ENCODE data around the gene VPS13D.
A peak's percentile ranks its signal among the peaks of the same experiment; 100 is the strongest.
"Not testable (repeated sequence)": the region's sequence is repeated elsewhere in the genome, so short reads cannot be mapped to it uniquely, and the experiment has no call there.

The VPS13D gene

DNA sequence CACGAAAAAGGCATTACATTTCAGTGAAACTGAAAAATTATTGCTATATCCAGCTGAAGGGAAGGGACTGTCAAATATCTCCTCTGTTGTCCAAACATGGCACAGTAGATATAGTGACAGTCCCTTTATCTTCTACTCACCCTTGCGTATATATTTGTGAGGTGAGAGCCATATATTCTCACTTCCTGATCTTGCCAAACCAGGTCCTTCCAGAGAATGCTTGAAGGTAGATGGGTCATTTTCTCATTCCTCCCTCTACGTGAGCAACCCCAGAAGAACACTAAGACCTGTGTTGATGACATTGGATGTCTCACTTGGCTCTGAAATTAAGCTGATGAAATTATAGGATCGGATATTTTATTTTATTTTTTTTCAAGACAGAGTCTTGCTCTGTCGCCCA lies 237.0 kb downstream of the VPS13D start:
- TF ChIP-seq L3MBTL2 (conservative IDR thresholded peaks at IDR 0.05) (no peak), PKNOX1 (IDR thresholded peaks at IDR 0.05) (no peak), CTBP1 (IDR thresholded peaks at IDR 0.05; ENCODE audit: borderline replicate concordance) (no peak), FOXA1 (IDR thresholded peaks at IDR 0.05) (no peak), LEF1 (IDR thresholded peaks at IDR 0.05; ENCODE audit: borderline replicate concordance) (no peak), NFRKB (IDR thresholded peaks at IDR 0.05) (no peak), BHLHE40 (IDR thresholded peaks at IDR 0.05; ENCODE audit: borderline replicate concordance) (no peak), FOXM1 (IDR thresholded peaks at IDR 0.05; ENCODE audit: borderline replicate concordance) (no peak), HDGF (IDR thresholded peaks at IDR 0.05; ENCODE audit: borderline replicate concordance) (no peak), SP1 (IDR thresholded peaks at IDR 0.05) (no peak), SUZ12 (IDR thresholded peaks at IDR 0.05) (no peak), TARDBP (IDR thresholded peaks at IDR 0.05) (no peak), FOXK2 (IDR thresholded peaks at IDR 0.05) (no peak)
- POLR2A ChIA-PET: no interaction called here
- DNase-seq (ENCODE audit: extremely low spot score): no peak
- CTCF ChIA-PET: no interaction called here

DNA sequence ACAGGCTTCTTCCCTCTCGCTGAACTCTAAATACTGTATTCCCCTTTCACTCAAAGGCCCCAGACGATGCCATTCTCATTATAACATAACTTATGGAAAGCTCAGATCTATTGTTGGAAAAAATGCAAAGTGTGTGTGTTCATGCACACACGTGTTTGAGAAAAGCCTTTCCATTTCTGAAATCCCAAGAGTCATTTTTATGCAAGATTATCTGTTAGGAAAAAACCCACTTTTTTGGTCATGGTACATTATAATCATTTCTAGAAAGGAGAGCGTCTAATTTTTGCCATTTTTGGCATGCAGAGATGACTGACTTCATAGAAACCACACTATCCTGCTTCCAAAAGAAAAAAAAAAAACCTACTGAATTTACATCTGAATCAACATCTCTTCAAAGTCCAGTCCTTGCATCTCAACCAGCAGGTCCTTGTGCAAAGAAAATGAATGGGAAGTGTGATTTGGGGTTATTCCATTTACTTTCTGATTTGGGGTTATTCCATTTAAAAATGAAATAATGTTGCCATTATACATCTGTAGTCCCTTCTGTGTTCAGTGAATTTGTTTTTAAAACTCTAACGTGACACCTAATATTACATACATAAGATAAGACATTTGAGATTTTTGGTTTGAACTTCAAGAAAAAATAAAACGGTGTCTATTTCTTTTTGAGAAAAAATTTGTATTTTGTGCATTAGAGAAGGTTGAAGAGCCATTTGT lies 237.9 kb downstream of the VPS13D start:
- DNase-seq (ENCODE audit: extremely low spot score): no peak
- TF ChIP-seq BHLHE40 (IDR thresholded peaks at IDR 0.05; ENCODE audit: borderline replicate concordance) (no peak), ARNT (IDR thresholded peaks at IDR 0.05) (no peak), ELF4 (IDR thresholded peaks at IDR 0.05) (no peak), CTBP1 (IDR thresholded peaks at IDR 0.05; ENCODE audit: borderline replicate concordance) (no peak), SP1 (IDR thresholded peaks at IDR 0.05) (no peak), FOXA1 (IDR thresholded peaks at IDR 0.05) (no peak), SUZ12 (IDR thresholded peaks at IDR 0.05) (no peak), FOXK2 (IDR thresholded peaks at IDR 0.05) (no peak), TARDBP (IDR thresholded peaks at IDR 0.05) (no peak), L3MBTL2 (conservative IDR thresholded peaks at IDR 0.05) (no peak), FOXM1 (IDR thresholded peaks at IDR 0.05; ENCODE audit: borderline replicate concordance) (no peak), ZNF384 (IDR thresholded peaks at IDR 0.05) (no peak), NFRKB (IDR thresholded peaks at IDR 0.05) (no peak), LEF1 (IDR thresholded peaks at IDR 0.05; ENCODE audit: borderline replicate concordance) (no peak), PKNOX1 (IDR thresholded peaks at IDR 0.05) (no peak), HDGF (IDR thresholded peaks at IDR 0.05; ENCODE audit: borderline replicate concordance) (no peak)
- POLR2A ChIA-PET: no interaction called here
- CTCF ChIA-PET: no interaction called here

DNA sequence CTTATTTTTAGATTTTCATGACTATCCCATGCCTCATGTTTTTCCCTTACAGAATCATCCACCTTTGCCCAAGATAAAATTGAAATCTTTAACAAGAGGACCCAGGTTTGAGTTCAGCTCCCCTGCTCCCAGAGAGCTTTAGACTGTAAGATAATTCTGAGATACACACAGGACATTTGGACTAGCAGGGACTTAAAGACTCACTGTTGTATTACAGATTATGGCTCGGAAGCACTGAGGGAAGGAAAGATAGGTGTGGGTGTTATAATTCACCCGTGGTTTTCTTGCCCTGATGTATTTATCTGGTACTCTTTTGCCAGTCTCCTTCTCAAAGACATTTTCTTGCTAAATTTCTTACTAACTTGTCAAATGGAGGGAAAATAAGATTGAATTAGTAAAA lies 238.5 kb downstream of the VPS13D start:
- CTCF ChIA-PET: no interaction called here
- DNase-seq (ENCODE audit: extremely low spot score): no peak
- POLR2A ChIA-PET: no interaction called here
- TF ChIP-seq L3MBTL2 (conservative IDR thresholded peaks at IDR 0.05) (no peak), ZNF384 (IDR thresholded peaks at IDR 0.05) (no peak), ELF4 (IDR thresholded peaks at IDR 0.05) (no peak), PKNOX1 (IDR thresholded peaks at IDR 0.05) (no peak), BHLHE40 (IDR thresholded peaks at IDR 0.05; ENCODE audit: borderline replicate concordance) (no peak), HDGF (IDR thresholded peaks at IDR 0.05; ENCODE audit: borderline replicate concordance) (no peak), ARNT (IDR thresholded peaks at IDR 0.05) (no peak), FOXA1 (IDR thresholded peaks at IDR 0.05) (no peak), SP1 (IDR thresholded peaks at IDR 0.05) (no peak), NFRKB (IDR thresholded peaks at IDR 0.05) (no peak), TARDBP (IDR thresholded peaks at IDR 0.05) (no peak)

DNA sequence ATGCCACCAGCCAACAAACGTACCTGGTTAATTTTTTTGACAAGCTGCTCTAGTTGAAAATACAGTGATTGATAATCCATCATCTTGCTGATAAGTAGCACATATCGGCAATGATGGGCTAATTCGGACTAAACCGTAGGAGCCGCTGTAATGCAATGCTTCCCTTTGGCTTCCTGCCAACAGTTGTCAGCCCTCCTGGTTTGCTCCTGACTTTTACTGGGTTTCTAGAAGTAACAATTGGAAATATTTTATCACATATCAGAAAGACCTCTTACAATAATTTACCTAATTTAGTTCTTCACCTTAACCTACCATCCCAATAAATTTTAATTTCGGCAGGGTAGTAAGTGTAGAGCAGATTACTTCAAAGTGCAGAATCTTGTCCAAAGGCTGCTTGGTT lies 239.7 kb downstream of the VPS13D start:
- CTCF ChIA-PET: interaction anchor here (1.1 kb wide), 1 partner anchor 9 kb away, joined by 4 read pairs; no protein-coding TSS in a partner anchor
- no peak for TF ChIP-seq PKNOX1 (IDR thresholded peaks at IDR 0.05)
- TF ChIP-seq SP1 (IDR thresholded peaks at IDR 0.05): no peak
- no peak for TF ChIP-seq ZNF384 (IDR thresholded peaks at IDR 0.05)
- TF ChIP-seq FOXA1 (IDR thresholded peaks at IDR 0.05): no peak
- no peak for TF ChIP-seq ELF4 (IDR thresholded peaks at IDR 0.05)
- no peak for TF ChIP-seq L3MBTL2 (conservative IDR thresholded peaks at IDR 0.05)
- TF ChIP-seq ARNT (IDR thresholded peaks at IDR 0.05): no peak
- DNase-seq (ENCODE audit: extremely low spot score): peak; percentile 57
- POLR2A ChIA-PET: no interaction called here

DNA sequence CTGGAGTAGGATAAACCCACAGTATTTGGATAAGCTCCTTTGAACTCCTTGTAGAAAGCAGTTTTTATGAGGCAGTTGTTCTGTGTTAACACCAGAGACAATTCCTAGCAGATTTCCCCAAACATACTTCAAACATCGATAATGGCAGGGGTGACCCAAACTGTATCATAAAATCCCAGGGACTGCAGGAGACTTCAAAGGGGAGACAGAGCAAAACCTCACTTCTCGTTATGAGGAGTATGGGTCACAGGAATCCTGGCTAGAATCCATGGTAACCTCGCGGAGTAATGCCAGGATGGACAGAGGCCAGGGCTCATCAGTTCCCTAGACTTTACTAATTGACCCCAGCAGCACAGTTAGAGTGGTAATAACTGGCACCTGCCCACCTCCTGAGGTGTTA lies 240.2 kb downstream of the VPS13D start:
- no peak for DNase-seq (ENCODE audit: extremely low spot score)
- POLR2A ChIA-PET: no interaction called here
- TF ChIP-seq L3MBTL2 (conservative IDR thresholded peaks at IDR 0.05) (no peak), BHLHE40 (IDR thresholded peaks at IDR 0.05; ENCODE audit: borderline replicate concordance) (no peak), SP1 (IDR thresholded peaks at IDR 0.05) (no peak)
- CTCF ChIA-PET: interaction anchor here (1.1 kb wide), 1 partner anchor 8 kb away, joined by 4 read pairs; no protein-coding TSS in a partner anchor

GRCh38 chr1:12470916-12471315 lies 241.1 kb downstream of the VPS13D start:
- DNase-seq (ENCODE audit: extremely low spot score); CTCF ChIA-PET; POLR2A ChIA-PET: not testable (repeated sequence)
